Epithelial cell of esophagus (primary cell): Measurements from ENCODE around the gene CBFB.

Experiments
- DNase-seq: peaks from one replicate; pipeline ENCODE4 v3.0.0; 2010; ENCODE audit warnings: low read depth
- H3K4me3 ChIP-seq: 2 replicates; pipeline ENCODE4 v1.5.1; 2011; ENCODE audit warnings: mild to moderate bottlenecking, low read length, control low read depth
- TF ChIP-seq, protein P1 (sequence below): IDR thresholded peaks from 2 replicates; pipeline ENCODE4 v1.5.1; 2011; ENCODE audit warnings: low read depth, mild to moderate bottlenecking, low read length, control low read depth, inconsistent platforms; ENCODE audit not compliant: insufficient read depth; ENCODE audit errors: missing control alignments

The CBFB gene

DNA sequence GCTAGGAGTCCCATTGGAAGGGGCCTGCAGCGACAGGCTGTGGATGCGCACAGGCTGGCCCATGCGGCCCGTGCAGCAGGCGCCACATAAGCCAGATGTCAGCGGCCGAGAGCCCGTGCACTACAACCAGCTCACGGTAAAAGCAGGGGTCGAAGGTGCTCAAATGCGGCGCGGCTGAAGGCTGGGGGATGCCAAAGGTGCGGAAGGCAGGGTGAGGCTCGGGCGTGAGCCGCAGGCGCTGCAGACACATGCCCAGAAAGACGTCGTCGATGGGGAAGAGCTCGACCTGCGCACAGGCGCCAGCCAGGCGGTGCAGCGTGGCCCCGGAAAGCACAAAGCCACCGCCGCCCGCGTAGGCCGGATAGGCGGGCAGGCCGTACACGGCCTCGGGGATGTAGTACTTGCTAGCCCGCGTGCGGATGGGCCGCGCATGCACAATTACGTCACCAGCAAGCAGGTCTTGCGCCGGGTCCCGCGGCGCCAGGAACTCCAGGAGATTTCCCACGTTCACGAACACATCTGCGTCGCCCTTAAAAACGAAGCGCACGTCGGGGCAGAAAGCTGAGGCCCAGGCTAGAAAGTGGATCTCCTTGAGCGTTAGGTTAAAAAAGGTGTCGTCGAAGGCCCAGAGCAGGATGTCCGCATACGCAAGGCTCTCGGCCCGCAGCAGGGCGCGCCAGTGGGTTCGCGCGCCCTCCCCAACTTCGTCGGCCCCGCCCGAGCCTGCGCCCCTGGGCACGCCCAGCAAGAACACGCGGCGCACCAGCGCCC is 120.5 kb downstream of the CBFB start:
- TF ChIP-seq, protein P1, sequence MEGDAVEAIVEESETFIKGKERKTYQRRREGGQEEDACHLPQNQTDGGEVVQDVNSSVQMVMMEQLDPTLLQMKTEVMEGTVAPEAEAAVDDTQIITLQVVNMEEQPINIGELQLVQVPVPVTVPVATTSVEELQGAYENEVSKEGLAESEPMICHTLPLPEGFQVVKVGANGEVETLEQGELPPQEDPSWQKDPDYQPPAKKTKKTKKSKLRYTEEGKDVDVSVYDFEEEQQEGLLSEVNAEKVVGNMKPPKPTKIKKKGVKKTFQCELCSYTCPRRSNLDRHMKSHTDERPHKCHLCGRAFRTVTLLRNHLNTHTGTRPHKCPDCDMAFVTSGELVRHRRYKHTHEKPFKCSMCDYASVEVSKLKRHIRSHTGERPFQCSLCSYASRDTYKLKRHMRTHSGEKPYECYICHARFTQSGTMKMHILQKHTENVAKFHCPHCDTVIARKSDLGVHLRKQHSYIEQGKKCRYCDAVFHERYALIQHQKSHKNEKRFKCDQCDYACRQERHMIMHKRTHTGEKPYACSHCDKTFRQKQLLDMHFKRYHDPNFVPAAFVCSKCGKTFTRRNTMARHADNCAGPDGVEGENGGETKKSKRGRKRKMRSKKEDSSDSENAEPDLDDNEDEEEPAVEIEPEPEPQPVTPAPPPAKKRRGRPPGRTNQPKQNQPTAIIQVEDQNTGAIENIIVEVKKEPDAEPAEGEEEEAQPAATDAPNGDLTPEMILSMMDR, result no peak
- DNase-seq, result no peak
- H3K4me3 ChIP-seq, result no peak overlapping the region

DNA sequence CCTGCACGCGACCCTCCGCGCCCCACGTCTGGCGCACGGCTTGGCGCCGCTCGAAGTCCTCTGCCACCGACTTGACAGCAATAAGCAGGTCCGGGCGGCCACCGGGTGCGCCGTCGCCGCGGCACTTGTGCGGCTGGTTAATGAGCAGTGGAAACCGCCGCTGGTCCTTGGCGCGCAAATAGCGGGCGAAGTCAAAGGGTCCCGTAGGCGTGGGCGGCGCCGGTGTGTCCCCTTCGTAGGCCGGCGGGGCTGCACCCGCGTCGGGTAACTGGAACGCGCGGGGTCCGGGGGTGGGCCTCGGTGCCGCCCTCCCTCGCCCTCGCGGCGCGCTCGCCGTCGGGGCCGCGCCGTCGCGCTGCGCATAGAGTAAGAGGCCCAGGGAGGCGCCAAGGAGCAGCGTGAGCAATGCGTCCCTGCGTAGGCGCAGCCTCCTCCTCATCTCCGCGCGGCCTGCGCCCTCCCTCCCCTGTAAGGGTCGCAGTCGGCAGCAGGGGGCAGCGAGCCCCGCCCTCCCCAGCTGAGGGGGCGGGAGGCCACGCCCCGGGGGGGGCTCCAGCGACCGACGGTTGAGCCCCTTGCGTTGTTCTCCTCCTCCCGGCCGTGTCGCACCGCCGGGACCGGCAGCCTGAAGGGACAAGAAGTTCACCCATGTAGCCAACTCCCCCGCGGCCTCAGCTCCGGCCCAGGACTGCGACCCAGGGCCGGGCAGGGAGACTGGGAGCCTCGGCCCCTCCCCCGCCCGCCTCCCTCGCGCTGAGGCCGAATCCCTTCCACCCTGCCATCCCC is 121.3 kb downstream of the CBFB start:
- peak overlapping the region; percentile 55 for H3K4me3 ChIP-seq
- DNase-seq, result peak; percentile 42
- TF ChIP-seq, protein P1, result no peak
